ENCODE results near the gene GIGYF2. TPM values are rescaled to one million over a fixed set of nuclear protein-coding genes. Genes with fewer than 3 reads are reported as not detected.

GIGYF2 gene
- total RNA-seq, 1 experiment from 2014 or later = 60.6 TPM

DNA sequence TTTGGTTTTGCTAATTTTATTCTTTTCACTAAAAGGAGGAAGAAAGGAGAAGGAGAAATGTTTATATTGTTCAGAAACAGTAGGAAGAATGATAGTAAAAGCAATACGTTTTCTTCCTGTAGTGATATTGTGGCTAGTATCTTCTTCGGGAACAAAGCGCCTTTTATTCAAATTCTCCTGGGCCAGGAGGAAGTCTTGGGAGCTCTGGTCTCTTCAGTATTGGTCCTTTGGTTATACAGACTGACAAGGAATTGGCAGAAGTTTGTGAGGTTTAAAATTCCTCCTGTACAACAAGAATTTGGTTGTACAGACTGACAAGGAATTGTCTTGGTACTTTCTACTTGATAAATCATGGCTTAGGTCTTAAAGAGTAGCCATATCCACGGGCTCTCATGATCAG is 9.9 kb downstream of the GIGYF2 start:
- Histone ChIP-seq H3K27ac (ENCODE audit: low read depth, low read length) (no peak overlapping the region), H3K79me2 (ENCODE audit: insufficient read depth, low read length) (peaks cover 98% of the 10 kb centered on the region), H3K9me3 (ENCODE audit: control insufficient read depth in 1 of 2, insufficient read depth in 1 of 2, low read depth in 1 of 2, low read length in 2 of 2) (no peaks in the 10 kb centered on the region), H3K9me2 (ENCODE audit: insufficient read depth) (no peaks in the 10 kb centered on the region), H3K4me3 (replicated peaks in 1 of 2; ENCODE audit: low read depth in 1 of 2, low read length in 2 of 2) (no peak overlapping the region), H3K4me1 (ENCODE audit: control insufficient read depth in 1 of 2, insufficient read depth in 2 of 2, low read length in 2 of 2) (no peaks in the 10 kb centered on the region), H3K9ac (ENCODE audit: low read length) (no peak overlapping the region), H2AFZ (ENCODE audit: low read depth, low read length, poor library complexity, severe bottlenecking) (no peak overlapping the region), H3K4me2 (ENCODE audit: low read length) (no peak overlapping the region), H4K20me1 (ENCODE audit: insufficient read depth) (peaks cover 9% of the 10 kb centered on the region), H3K27me3 (ENCODE audit: insufficient read depth, low read length) (no peaks in the 10 kb centered on the region), H3K36me3 (ENCODE audit: control insufficient read depth in 1 of 2, insufficient read depth in 2 of 2, low read length in 2 of 2) (peaks cover 7 to 17% of the 10 kb centered on the region in 2 experiments; a peak in 3 of 4 replicates)
- RAD21 ChIA-PET (ENCODE audit: low non-redundant PET in 1 of 2, low total read pairs in 2 of 2, uncharacterized antibody in 2 of 2, unreplicated experiment in 2 of 2) = no interaction called here
- TF ChIP-seq EZH2phosphoT487 (IDR thresholded peaks at IDR 0.05; ENCODE audit: borderline replicate concordance) (no peak), MAX (IDR thresholded peaks at IDR 0.05) (no peak), YY1 (IDR thresholded peaks at IDR 0.05; ENCODE audit: extremely low read depth, insufficient replicate concordance, low read depth, low read length) (no peak), SRF (IDR thresholded peaks at IDR 0.05; ENCODE audit: low read depth) (no peak), CBX3 (IDR thresholded peaks at IDR 0.05; ENCODE audit: low read depth) (no peak), REST (IDR thresholded peaks at IDR 0.05; ENCODE audit: low read depth) (no peak), EZH2 (IDR thresholded peaks at IDR 0.05) (no peak), ZFX (IDR thresholded peaks at IDR 0.05) (no peak), ELF1 (IDR thresholded peaks at IDR 0.05; ENCODE audit: borderline replicate concordance, low read depth) (no peak), TCF7L2 (IDR thresholded peaks at IDR 0.05; ENCODE audit: borderline replicate concordance, extremely low read depth, insufficient read depth, insufficient read length) (no peak), ATF3 (IDR thresholded peaks at IDR 0.05) (no peak), CEBPB (IDR thresholded peaks at IDR 0.05; ENCODE audit: low read depth) (no peak), CTCF (IDR thresholded peaks at IDR 0.05 in 2 of 3, conservative IDR thresholded peaks at IDR 0.05 in 1 of 3; ENCODE audit: borderline replicate concordance in 1 of 3, insufficient read depth in 1 of 3, low read depth in 2 of 3, low read length in 2 of 3) (no peak)
- no TSS peak for BruUV-seq (replicated peaks)
- intact Hi-C loops (cut with micrococcal nuclease) = no loop called here
- CTCF ChIA-PET = no interaction called here
- no peak for DNase-seq (ENCODE audit: low read depth, low spot score)
- POLR2A ChIA-PET = no interaction called here
- ATAC-seq = no peak

Measured in HCT116 (cell line).